Mesenchymal stem cell (in vitro differentiated cells and primary cell): ENCODE results near the gene ATP1A2.

ENCODE experiments used
- DNase-seq: peaks from one replicate; pipeline ENCODE4 v3.0.0-alpha.2; 2013
- H2AFZ ChIP-seq: one replicate; pipeline ENCODE4 v1.6.1; 2013; ENCODE audit warnings: low read depth, mild to moderate bottlenecking, control low read depth, inconsistent platforms, low read length, moderate library complexity
- H2AK5ac ChIP-seq: 2 replicates; pipeline ENCODE4 v1.6.1; 2013; ENCODE audit warnings: low read length, moderate library complexity, mild to moderate bottlenecking, inconsistent platforms; ENCODE audit not compliant: severe bottlenecking
- H2BK120ac ChIP-seq: one replicate; pipeline ENCODE4 v1.6.1; 2013; ENCODE audit warnings: low read depth, mild to moderate bottlenecking, inconsistent platforms, low read length, moderate library complexity
- H2BK12ac ChIP-seq, 2 experiments: one replicate each; pipeline ENCODE4 v1.6.1; 2013; ENCODE audit warnings: inconsistent platforms in 2 of 2, low read length in 2 of 2, mild to moderate bottlenecking in 2 of 2, moderate library complexity in 2 of 2, control low read depth in 1 of 2
- H2BK15ac ChIP-seq: one replicate; pipeline ENCODE4 v1.6.1; 2013; ENCODE audit warnings: mild to moderate bottlenecking, low read depth, inconsistent platforms; ENCODE audit not compliant: poor library complexity, severe bottlenecking
- H2BK5ac ChIP-seq: 2 replicates; pipeline ENCODE4 v1.6.1; 2013; ENCODE audit warnings: low read depth, mild to moderate bottlenecking, low read length, control low read depth, inconsistent platforms; ENCODE audit not compliant: poor library complexity, severe bottlenecking
- H3K14ac ChIP-seq, 2 experiments: one replicate each; pipeline ENCODE4 v1.6.1; 2013; ENCODE audit warnings: inconsistent platforms in 2 of 2, low read length in 2 of 2, control low read depth in 1 of 2, mild to moderate bottlenecking in 1 of 2, moderate library complexity in 1 of 2
- H3K18ac ChIP-seq, 2 experiments: one replicate each; pipeline ENCODE4 v1.6.1; 2013; ENCODE audit warnings: inconsistent platforms in 2 of 2, low read length in 2 of 2, control low read depth in 1 of 2, low read depth in 1 of 2, mild to moderate bottlenecking in 1 of 2
- H3K23ac ChIP-seq, 2 experiments: one replicate each; pipeline ENCODE4 v1.6.1; 2013; ENCODE audit warnings: inconsistent platforms in 2 of 2, low read length in 2 of 2, mild to moderate bottlenecking in 2 of 2, moderate library complexity in 2 of 2, control low read depth in 1 of 2
- H3K27ac ChIP-seq: 2 replicates; pipeline ENCODE4 v1.5.1; 2013; ENCODE audit warnings: mild to moderate bottlenecking, moderate library complexity, low read length, control low read depth, inconsistent platforms; ENCODE audit not compliant: poor library complexity, severe bottlenecking
- H3K27me3 ChIP-seq, 2 experiments: 2 replicates each; pipeline versions ENCODE4 v1.6.1 to v1.7.0; 2013; ENCODE audit warnings: low read length in 2 of 2, mild to moderate bottlenecking in 2 of 2, moderate library complexity in 2 of 2, control low read depth in 1 of 2, inconsistent platforms in 1 of 2; ENCODE audit not compliant: control insufficient read depth in 1 of 2, insufficient read depth in 1 of 2
- H3K36me3 ChIP-seq, 2 experiments: 2 replicates each; pipeline versions ENCODE4 v1.6.1 to v1.7.0; 2013; ENCODE audit warnings: low read length in 2 of 2, control low read depth in 1 of 2, inconsistent platforms in 1 of 2, low read depth in 1 of 2, mild to moderate bottlenecking in 1 of 2; ENCODE audit not compliant: insufficient read depth in 2 of 2, control insufficient read depth in 1 of 2
- H3K4ac ChIP-seq, 2 experiments: one replicate each; pipeline ENCODE4 v1.6.1; 2013; ENCODE audit warnings: inconsistent platforms in 2 of 2, low read length in 2 of 2, mild to moderate bottlenecking in 2 of 2, moderate library complexity in 2 of 2, control low read depth in 1 of 2, low read depth in 1 of 2
- H3K4me1 ChIP-seq: 2 replicates; pipeline ENCODE4 v1.6.1; 2013; ENCODE audit warnings: low read depth, low read length, control low read depth; ENCODE audit not compliant: control insufficient read depth, insufficient read depth
- H3K4me2 ChIP-seq: 2 replicates; pipeline ENCODE4 v1.6.1; 2013; ENCODE audit warnings: low read length, mild to moderate bottlenecking, inconsistent platforms; ENCODE audit not compliant: poor library complexity, severe bottlenecking
- H3K4me3 ChIP-seq, 2 experiments: 2 replicates each; pipeline versions ENCODE4 v1.5.1 to v1.7.0; 2013; ENCODE audit warnings: low read length in 2 of 2, mild to moderate bottlenecking in 2 of 2, control low read depth in 1 of 2, low read depth in 1 of 2; ENCODE audit not compliant: insufficient read depth in 1 of 2
- H3K79me1 ChIP-seq: replicated peaks from 2 replicates; pipeline ENCODE4 v1.6.1; 2013; ENCODE audit warnings: mild to moderate bottlenecking, control low read depth, low read length, inconsistent platforms; ENCODE audit not compliant: poor library complexity, severe bottlenecking
- H3K9ac ChIP-seq: 2 replicates; pipeline ENCODE4 v1.7.0; 2013; ENCODE audit warnings: mild to moderate bottlenecking, low read length, moderate library complexity
- H3K9me3 ChIP-seq: 2 replicates; pipeline ENCODE4 v1.7.0; 2013; ENCODE audit warnings: mild to moderate bottlenecking, low read length; ENCODE audit not compliant: control insufficient read depth
- H4K8ac ChIP-seq: one replicate; pipeline ENCODE4 v1.6.1; 2013; ENCODE audit warnings: inconsistent platforms, mild to moderate bottlenecking, low read length, moderate library complexity
- H4K91ac ChIP-seq: one replicate; pipeline ENCODE4 v1.6.1; 2013; ENCODE audit warnings: mild to moderate bottlenecking, low read length, inconsistent platforms
- WGBS: methylation state at CpG from one replicate; pipeline ENCODE4 v1.1.7; 2013; ENCODE audit warnings: mixed read lengths; 5-methylcytosine and 5-hydroxymethylcytosine counted together

ATP1A2 gene

GRCh38 chr1:160079448-160079847, 36.1 kb upstream of the ATP1A2 start:
- H3K18ac ChIP-seq, result no peak overlapping the region
- no peaks in the 10 kb centered on the region for H3K79me1 ChIP-seq
- H2AK5ac ChIP-seq, result no peak overlapping the region
- peaks cover 8% of the 10 kb centered on the region for H3K4me1 ChIP-seq
- no peak overlapping the region for H4K8ac ChIP-seq
- peaks cover 64 to 72% of the 10 kb centered on the region in 2 experiments for H3K27me3 ChIP-seq
- H3K4me3 ChIP-seq, result no peak overlapping the region
- peaks cover 0 to 6% of the 10 kb centered on the region in 2 experiments for H3K36me3 ChIP-seq
- H2BK15ac ChIP-seq, result no peak overlapping the region
- H2BK12ac ChIP-seq, result no peak overlapping the region
- H3K4me2 ChIP-seq, result no peak overlapping the region
- H3K9ac ChIP-seq, result no peak overlapping the region
- no peak overlapping the region for H3K23ac ChIP-seq
- H2AFZ ChIP-seq, result no peak overlapping the region
- H2BK120ac ChIP-seq, result no peak overlapping the region
- WGBS, result 79% methylated on average over 4 of the region's 4 CpGs
- no peaks in the 10 kb centered on the region for H3K9me3 ChIP-seq
- H3K27ac ChIP-seq, result no peak overlapping the region
- no peak for DNase-seq
- no peak overlapping the region for H2BK5ac ChIP-seq
- H3K14ac ChIP-seq, result no peak overlapping the region
- H4K91ac ChIP-seq, result no peak overlapping the region
- H3K4ac ChIP-seq, result no peak overlapping the region

GRCh38 chr1:160080381-160081100, 35.0 kb upstream of the ATP1A2 start:
- peaks cover 0 to 9% of the 10 kb centered on the region in 2 experiments for H3K36me3 ChIP-seq
- no peak overlapping the region for H3K4ac ChIP-seq
- H4K8ac ChIP-seq, result no peak overlapping the region
- no peak overlapping the region for H2BK120ac ChIP-seq
- H3K27ac ChIP-seq, result no peak overlapping the region
- H2BK5ac ChIP-seq, result no peak overlapping the region
- H3K79me1 ChIP-seq, result no peaks in the 10 kb centered on the region
- DNase-seq, result no peak
- peaks cover 61 to 63% of the 10 kb centered on the region in 2 experiments for H3K27me3 ChIP-seq
- no peak overlapping the region for H2BK15ac ChIP-seq
- H3K23ac ChIP-seq, result no peak overlapping the region
- H3K4me2 ChIP-seq, result no peak overlapping the region
- no peak overlapping the region for H3K4me3 ChIP-seq
- H3K14ac ChIP-seq, result no peak overlapping the region
- no peak overlapping the region for H2AK5ac ChIP-seq
- WGBS, result 64% methylated on average over 5 of the region's 6 CpGs
- H2AFZ ChIP-seq, result no peak overlapping the region
- H3K9me3 ChIP-seq, result no peaks in the 10 kb centered on the region
- H2BK12ac ChIP-seq, result no peak overlapping the region
- H3K4me1 ChIP-seq, result peaks cover 8% of the 10 kb centered on the region
- no peak overlapping the region for H4K91ac ChIP-seq
- H3K18ac ChIP-seq, result no peak overlapping the region
- H3K9ac ChIP-seq, result no peak overlapping the region

- H2AFZ ChIP-seq, result no peak within 1 kb of the TSS
- peaks cover 0 to 9% of the 10 kb centered on the region in 2 experiments for H3K36me3 ChIP-seq
- no peak within 1 kb of the TSS for H2BK5ac ChIP-seq
- no peaks in the 10 kb centered on the region for H3K79me1 ChIP-seq
- H3K9ac ChIP-seq, result no peak within 1 kb of the TSS
- H2BK15ac ChIP-seq, result no peak within 1 kb of the TSS
- no peak within 1 kb of the TSS for H3K14ac ChIP-seq
- H2BK12ac ChIP-seq, result no peak within 1 kb of the TSS
- peaks cover 7% of the 10 kb centered on the region for H3K4me1 ChIP-seq
- WGBS, result 31% methylated on average over 11 of the region's 14 CpGs
- H3K4me2 ChIP-seq, result no peak within 1 kb of the TSS
- no peak within 1 kb of the TSS for H3K23ac ChIP-seq
- H3K18ac ChIP-seq, result no peak within 1 kb of the TSS
- DNase-seq, result peak; percentile 20
- H2AK5ac ChIP-seq, result no peak within 1 kb of the TSS
- H4K8ac ChIP-seq, result no peak within 1 kb of the TSS
- H3K4me3 ChIP-seq, result no peak within 1 kb of the TSS
- H3K27me3 ChIP-seq, result peaks cover 54 to 59% of the 10 kb centered on the region in 2 experiments
- H3K9me3 ChIP-seq, result no peaks in the 10 kb centered on the region
- H4K91ac ChIP-seq, result no peak within 1 kb of the TSS
- H3K27ac ChIP-seq, result no peak within 1 kb of the TSS
- H3K4ac ChIP-seq, result no peak within 1 kb of the TSS
- H2BK120ac ChIP-seq, result no peak within 1 kb of the TSS
These were observed 34.2 kb upstream of the ATP1A2 start, which contains the start of gene KCNJ9 for GRCh38 chr1:160081261-160081936. TSS of gene KCNJ9 (plus strand) at chr1:160081538. CDS start at chr1:160084031, 2,493 bp downstream.

GRCh38 chr1:160082487-160082886, 33.1 kb upstream of the ATP1A2 start:
- Histone ChIP-seq H3K4ac (no peak overlapping the region), H3K14ac (no peak overlapping the region), H4K8ac (no peak overlapping the region), H2AK5ac (no peak overlapping the region), H2AFZ (no peak overlapping the region), H3K36me3 (peaks cover 0 to 12% of the 10 kb centered on the region in 2 experiments), H2BK120ac (no peak overlapping the region), H2BK5ac (no peak overlapping the region), H3K18ac (no peak overlapping the region), H2BK12ac (no peak overlapping the region), H3K9me3 (no peaks in the 10 kb centered on the region), H3K9ac (no peak overlapping the region), H3K4me1 (peaks cover 7% of the 10 kb centered on the region), H2BK15ac (no peak overlapping the region), H3K4me3 (no peak overlapping the region), H4K91ac (no peak overlapping the region), H3K23ac (no peak overlapping the region), H3K79me1 (no peaks in the 10 kb centered on the region), H3K27ac (no peak overlapping the region), H3K4me2 (no peak overlapping the region), H3K27me3 (peaks cover 54% of the 10 kb centered on the region in 2 experiments)
- no CpG with 5 or more reads among the region's 2 CpGs for whole genome bisulfite sequencing
- no peak for DNase-seq
